Keratinocyte (primary cell): ENCODE results near the gene SHISA9.

Experiments used
- CTCF ChIP-seq, 3 experiments: IDR thresholded peaks in 1 of 3; conservative IDR thresholded peaks in 1 of 3; optimal IDR thresholded peaks in 1 of 3; 2 replicates in 2 of 3; 3 replicates in 1 of 3; pipeline versions ENCODE3 to v1.5.1; 2011; ENCODE audit warnings: low read length in 3 of 3, mild to moderate bottlenecking in 3 of 3, moderate library complexity in 2 of 3, control low read depth in 1 of 3, inconsistent platforms in 1 of 3; ENCODE audit not compliant: insufficient read depth in 2 of 3; ENCODE audit errors: extremely low read depth in 1 of 3
- EZH2 ChIP-seq: IDR thresholded peaks from one replicate; pipeline ENCODE4 v1.6.1; 2012; ENCODE audit warnings: inconsistent platforms, mild to moderate bottlenecking, low read length, moderate library complexity

- TF ChIP-seq CTCF (optimal IDR thresholded peaks at IDR 0.05 in 1 of 3, IDR thresholded peaks at IDR 0.05 in 1 of 3, conservative IDR thresholded peaks at IDR 0.05 in 1 of 3; ENCODE audit: extremely low read depth in 1 of 3, insufficient read depth in 2 of 3, low read length in 3 of 3) (no peak), EZH2 (no peak)
These were observed 151.0 kb downstream of the SHISA9 start for GRCh38 chr16:13052431-13052830.
